ENCODE results near the gene FXYD1.
"Not testable (repeated sequence)": the region's sequence is repeated elsewhere in the genome, so short reads cannot be mapped to it uniquely, and the experiment has no call there.

FXYD1 gene

DNA sequence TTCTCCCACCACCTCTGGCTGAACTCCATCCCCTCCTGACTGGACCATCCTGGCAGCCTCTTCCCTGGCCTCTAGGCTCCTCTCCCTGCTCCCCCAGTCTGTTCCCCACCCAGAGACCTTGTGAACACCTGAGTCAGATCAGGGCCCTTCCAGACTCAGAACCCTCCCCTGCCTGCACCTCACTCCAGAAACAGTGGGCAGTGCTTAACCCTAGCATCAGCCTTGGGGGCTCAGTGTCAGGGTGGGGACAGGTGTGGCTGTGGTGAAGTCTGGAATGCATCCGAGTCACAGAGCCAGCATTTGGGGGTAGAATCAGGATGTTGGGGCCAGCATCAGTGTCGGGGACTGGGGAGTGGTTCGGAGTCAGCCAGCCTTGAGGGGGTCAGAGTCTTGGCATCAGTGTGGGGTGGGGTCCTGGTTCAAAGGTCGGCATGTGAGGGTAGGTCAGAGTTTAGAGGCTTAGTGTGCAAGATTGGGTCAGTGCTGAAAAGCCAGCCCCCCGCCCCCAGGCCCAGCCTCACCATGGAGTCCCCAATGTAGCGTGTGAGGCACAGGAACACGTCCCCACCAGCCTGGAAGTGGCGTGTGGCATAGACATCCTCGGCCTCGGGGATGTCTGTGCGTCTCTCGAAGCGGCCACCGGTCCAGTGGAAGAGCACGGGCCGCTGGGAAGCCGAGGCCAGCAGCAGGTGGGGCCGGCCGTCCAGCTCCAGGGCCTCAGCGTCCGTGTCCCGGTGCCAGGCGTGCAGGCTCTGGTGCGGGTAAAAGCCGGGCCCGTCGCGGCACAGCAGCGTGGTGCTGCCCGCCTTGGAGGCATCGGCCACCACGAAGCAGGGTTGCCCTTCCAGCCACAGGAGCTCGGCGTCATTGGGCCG lies 12.6 kb upstream of the FXYD1 start:
- DNase-seq = no peak

DNA sequence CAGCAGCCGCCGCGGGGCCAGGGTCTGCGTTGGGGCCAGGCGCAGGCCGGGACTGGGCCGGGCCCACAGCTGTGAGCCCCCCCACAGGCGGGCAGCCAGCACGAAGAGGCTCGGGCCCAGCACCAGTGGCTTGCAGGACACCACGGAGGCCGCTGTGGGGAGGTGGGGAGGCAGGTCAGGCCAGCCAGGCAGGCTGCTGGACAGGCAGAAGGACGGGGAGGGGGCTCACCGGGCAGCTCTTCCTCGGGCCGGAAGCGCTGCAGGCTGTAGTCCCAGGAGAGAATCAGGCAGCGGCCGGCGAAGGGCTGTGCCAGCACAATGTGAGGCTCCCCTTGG lies 12.0 kb upstream of the FXYD1 start:
- no peak for DNase-seq

- no peak for DNase-seq
These were observed 10.8 kb upstream of the FXYD1 start for GRCh38 chr19:35127871-35128270.

DNA sequence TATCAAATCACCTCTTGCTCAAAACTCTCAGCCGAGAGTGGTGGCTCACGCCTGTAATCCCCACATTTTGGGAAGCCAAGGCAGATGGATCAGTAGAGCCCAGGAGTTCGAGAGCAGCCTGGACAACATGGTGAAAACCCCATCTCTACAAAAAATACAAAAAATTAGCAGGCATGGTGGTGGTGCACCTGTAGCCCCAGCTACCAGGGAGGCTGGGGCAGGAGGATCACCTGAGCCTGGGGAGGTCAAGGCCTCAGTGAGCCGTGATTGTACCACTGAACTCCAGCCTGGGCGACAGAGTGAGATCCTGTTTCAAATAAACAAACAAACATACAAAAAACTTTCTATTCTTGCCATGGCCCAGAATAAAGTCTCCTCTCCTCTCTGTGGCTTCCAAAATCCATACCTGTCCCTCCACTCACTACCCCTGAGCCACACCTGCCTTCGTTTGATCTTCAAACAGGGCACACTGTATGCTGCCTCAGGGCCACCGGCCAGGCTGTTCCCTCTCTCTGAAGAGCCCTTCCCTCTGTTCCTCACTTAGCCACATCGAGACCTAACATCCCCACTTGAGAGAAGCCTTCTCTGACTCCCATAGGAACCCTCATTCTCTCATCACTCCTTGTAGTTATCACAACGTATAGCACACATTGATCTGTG lies 10.1 kb upstream of the FXYD1 start:
- DNase-seq = no peak

DNA sequence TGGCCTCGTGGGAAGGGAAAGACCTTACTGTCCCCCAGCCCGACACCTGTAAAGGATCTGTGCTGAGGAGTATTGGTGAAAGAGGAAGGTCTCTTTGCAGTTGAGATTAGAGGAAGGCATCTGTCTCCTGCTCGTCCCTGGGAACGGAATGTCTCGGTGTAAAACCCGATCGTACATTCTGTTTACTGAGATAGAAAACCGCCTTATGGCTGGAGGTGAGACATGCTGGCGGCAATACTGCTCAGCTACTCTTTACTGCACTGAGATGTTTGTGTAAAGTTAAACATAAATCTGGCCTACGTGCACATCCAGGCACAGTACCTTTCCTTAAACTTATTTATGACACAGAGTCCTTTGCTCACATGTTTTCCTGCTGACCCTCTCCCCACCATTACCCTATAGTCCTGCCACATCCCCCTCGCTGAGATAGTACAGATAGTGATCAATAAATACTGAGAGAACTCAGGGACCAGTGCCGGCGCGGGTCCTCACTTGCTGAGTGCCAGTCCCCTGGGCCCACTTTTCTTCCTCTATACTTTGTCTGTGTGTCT lies 8.8 kb upstream of the FXYD1 start:
- not testable (repeated sequence) for DNase-seq

DNA sequence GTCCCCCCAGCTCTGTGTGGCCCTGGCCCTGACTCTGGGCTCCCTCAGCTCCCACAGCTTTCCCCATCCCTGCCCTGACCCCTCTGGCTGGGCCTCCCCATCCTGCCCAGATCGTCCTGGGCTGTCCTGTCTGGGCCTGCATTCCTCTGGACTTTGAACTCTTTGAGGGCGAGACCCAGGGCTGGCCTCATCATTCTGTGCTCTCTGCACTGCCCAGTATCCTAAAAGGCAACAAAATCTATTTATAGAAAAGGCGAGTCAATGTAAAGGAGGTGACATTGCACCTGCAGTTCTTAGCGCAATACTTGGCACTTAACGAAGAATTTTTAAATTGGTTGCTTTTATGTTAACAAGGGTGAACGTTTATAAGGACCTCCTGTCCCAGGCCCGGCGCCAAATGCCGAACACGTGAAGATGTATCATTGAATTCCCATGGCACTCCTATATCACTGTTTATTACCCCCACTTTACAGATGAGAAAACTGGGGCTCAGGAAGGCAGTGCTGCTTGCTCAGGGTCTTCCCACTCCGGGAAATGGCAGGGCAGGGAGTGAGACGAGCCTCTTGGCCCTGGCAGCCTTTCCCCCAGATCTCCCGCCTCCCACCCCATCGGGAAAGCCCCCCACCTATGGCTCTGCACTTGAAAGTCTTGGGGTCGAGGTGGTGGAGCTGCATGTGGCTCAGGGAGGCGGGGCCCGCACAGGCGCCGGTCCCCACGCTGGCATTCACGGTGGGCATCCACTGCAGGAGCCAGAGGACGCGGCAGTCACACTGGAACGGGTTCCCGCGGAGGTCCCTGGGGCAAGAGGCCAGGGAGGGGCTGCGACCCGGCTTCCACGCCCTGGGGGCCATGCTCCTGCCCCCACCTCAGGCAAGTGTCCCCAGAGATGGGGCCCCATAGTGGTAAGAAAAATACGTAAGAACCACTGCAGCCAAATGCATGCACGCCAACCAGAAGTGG lies 7.6 kb upstream of the FXYD1 start:
- no peak for DNase-seq

GRCh38 chr19:35132254-35132653 lies 6.4 kb upstream of the FXYD1 start:
- no peak for DNase-seq

DNA sequence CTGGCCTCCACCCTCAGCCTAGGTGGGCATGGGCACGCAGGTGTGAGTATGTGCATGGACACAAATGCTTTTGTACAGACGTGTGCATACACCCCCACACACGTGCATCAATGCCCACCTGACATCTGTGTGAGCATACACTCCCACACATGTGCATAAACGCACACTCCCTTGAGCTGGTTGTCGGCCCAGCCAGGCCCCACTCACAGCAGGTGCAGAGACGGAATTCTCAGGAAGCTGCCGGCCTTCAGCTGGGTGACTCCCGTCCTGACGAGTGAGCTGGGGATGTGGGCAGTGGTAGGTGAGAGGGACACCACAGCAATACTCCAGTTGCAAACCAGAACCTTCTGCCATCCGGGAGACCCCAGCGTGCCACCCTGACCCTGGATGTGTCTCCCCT lies 4.8 kb upstream of the FXYD1 start:
- no peak for DNase-seq

GRCh38 chr19:35134601-35135242 lies 3.9 kb upstream of the FXYD1 start, which contains the start of gene LGI4:
Gene LGI4 (minus strand): TSS chr19:35135059. CDS start chr19:35134680, 379 bp downstream.
- DNase-seq = no peak

DNA sequence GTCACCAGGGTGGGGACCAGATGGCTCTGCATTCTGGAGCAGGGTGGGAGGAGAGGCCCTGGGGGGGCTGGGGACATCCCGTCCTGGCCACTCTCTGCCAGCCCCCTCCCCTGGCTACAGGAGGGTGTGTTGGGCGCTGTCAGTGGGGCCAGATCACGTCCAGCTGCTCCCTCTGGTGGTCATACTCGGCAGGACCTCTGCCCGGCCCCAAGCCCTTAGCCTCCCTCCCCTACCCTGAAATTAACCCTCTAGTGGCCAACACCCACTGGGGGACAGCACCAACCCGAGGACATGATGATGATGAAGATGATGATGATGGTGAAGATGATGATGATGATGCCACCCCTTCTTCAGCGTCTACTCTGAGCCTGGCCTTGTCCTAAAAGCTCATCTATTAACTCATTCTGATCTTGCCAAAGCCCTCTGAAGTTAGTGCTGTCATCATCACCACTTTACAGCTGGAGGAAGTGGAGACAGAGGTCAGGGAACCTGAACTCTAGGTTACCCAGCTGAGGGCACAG lies 3.2 kb upstream of the FXYD1 start:
- DNase-seq = no peak

DNA sequence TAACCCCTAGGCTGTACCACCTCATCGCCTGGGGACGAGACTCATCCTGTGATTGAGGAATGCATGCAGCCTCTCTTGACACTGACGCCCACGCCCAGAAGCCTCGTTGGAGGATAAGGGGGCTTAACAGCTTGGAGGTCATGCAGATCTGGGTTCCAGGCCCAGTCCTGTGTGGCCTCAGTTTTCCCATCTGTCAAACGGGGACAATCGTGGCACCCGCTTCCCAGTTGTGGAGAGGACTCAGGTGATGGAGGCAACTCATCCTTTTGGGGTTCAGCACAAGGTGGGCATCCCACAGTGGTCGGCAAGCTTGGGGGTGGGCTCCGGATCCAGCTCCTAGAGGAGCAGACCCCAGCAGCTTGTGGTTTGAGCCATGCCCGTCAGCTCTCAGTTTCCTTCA lies 2.4 kb upstream of the FXYD1 start:
- no peak for DNase-seq

- DNase-seq = no peak
These were observed 1.5 kb upstream of the FXYD1 start for GRCh38 chr19:35136977-35137702.

- DNase-seq = no peak
These were observed 1.8 kb downstream of the FXYD1 start for GRCh38 chr19:35140207-35140961.

DNA sequence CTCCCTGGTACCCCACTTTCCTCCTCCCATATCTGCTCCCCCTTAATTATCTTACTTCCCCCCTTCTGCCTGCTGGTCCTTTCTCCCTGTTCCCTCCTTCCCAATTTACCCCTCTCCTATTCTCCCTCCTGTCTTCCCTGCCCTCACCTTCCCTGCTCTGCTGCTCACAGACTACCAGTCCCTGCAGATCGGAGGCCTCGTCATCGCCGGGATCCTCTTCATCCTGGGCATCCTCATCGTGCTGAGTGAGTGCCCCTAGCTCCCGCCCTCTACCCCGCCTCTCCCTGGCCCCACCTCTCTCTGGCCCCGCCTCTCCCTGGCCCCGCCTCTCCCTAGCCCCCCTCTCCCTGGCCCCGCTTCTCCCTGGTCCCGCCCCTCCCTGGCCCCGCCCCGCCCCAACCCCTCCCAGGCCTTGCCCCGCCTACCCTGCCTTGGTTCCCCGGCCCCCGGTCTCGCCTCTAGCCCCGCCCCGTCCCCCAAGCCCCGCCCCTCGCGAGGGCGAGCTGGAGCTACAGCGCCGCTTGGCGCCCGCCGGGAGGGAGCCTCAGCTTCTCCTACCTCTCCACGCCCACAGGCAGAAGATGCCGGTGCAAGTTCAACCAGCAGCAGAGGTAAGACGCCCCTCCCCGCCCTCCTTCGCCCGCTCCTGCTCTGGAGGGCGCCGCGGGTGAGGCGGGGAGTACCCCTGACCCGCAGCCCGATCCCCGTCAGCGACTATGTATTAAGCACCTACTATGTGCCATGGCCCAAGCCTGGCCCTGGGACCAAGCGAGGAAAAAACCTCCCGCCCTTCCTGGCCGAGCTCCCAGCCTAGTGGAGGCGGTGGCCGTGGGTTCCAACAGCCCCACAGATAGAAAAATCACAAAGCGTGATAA lies 2.6 kb downstream of the FXYD1 start:
- no peak for DNase-seq

DNA sequence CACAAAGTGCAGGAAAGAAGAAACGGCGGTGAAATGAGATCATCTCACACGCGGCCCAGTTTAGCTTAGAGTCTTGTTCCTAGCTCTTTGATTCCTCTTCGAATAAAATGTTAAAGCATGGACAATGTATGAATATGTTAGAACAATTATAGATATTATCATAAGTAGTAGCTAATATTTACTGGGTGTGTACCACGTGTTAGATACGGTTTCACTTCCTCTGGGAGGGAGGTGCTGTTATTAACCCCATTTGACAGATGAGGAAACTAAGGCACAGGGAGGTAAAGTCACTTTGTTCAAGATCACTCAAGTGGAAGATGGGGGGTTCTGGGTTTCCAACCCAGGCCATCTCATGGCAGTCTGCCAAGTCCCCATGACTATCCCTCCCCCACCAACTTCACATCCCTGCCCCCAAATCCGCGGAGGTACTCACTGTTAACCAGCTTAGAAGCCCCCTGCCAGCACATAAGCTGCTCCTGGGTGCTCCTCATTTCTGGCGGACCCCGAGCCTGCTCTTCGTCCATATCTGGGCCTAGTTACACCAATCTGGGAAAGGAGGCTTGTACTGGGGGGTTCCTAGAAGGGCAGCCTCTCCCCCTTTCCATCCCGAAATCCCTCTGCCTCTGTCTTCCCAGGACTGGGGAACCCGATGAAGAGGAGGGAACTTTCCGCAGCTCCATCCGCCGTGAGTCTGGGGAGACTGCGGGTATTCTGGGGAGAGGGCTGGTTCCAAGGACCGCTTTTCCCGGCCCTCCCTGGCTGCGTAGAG lies 3.4 kb downstream of the FXYD1 start:
- no peak for DNase-seq

GRCh38 chr19:35142606-35143230 lies 4.1 kb downstream of the FXYD1 start:
- no peak for DNase-seq

DNA sequence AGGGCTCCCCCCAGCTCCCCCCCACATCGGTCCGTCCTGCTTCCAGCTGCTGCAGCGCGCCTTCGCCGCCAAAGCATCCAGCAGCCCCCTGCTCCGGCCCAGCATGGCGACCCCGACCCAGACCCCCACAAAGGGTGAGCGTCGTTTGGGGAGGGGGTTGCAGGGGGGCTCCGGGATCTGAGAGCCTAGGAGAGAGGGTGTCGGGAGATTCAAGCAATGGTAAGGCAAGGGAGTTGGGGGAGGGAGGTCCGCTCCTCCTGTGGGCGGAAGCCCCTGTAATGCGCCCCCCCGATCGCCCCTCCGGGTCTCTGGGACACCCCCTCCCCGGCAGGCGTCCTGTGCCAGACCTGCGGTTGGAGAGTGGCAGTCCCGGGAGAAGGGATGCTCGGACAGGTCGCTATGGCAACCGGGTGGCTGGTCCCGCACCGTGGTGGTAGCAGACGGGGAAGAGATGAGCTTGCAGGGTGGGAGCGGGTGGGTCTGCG lies 4.6 kb downstream of the FXYD1 start, which contains the start of gene FXYD7:
TSS of gene FXYD7 (plus strand) at position 25 of the 485 bp plus-strand sequence. CDS start at position 104, 79 bp downstream.
- no peak for DNase-seq

GRCh38 chr19:35143818-35144217 lies 5.2 kb downstream of the FXYD1 start:
- DNase-seq = no peak
